ENCODE data around the gene ZSWIM5.

The ZSWIM5 gene

DNA sequence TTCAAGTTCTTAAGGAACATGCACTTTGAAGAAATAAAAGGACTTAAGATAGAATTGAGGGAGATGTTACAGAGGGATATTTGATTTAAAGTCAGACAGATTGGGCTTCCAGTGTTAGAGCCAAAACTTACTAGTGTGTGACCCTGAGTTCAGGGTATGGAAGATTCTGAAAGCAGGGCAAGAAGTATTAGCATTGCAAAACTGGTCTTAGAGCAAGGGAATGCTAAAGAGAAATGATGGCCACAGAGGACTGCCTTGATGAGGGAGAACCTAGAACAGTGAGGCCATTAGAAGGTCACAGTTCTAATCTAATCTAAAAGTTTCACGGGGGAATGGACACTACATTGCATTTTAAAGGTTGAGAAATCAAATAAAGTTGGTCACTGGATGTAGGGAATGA, 148.9 kb downstream of the ZSWIM5 start:
- no peaks in the 10 kb centered on the region for H3K27me3 ChIP-seq (replicated peaks in 2 of 5; ENCODE audit: control insufficient read depth in 4 of 5, insufficient read depth in 5 of 5, low read length in 4 of 5)
- ChIA-PET POLR2A (no interaction called here), CTCF (no interaction called here)
- H3K36me3 ChIP-seq (ENCODE audit: control insufficient read depth in 4 of 4, insufficient read depth in 4 of 4, low read length in 3 of 4) = peaks cover 0 to 2% (median 0%) of the 10 kb centered on the region in 4 experiments
- H3K9me3 ChIP-seq (ENCODE audit: control extremely low read depth in 1 of 5, control insufficient read depth in 4 of 5, insufficient read depth in 2 of 5, low read depth in 1 of 5, low read length in 4 of 5) = no peaks in the 10 kb centered on the region
- DNase-seq = no peak
- no peak overlapping the region for H3K27ac ChIP-seq (ENCODE audit: insufficient read depth in 1 of 2, low read depth in 1 of 2, low read length in 2 of 2, poor library complexity in 1 of 2, severe bottlenecking in 2 of 2)
- no peaks in the 10 kb centered on the region for H3K4me1 ChIP-seq (ENCODE audit: control extremely low read depth in 1 of 4, control insufficient read depth in 4 of 4, insufficient read depth in 4 of 4, low read length in 3 of 4)
- WGBS (ENCODE audit: insufficient coverage) = 100% methylated on average over 1 of the region's 1 CpG
- H3K4me3 ChIP-seq (ENCODE audit: control insufficient read depth in 1 of 7, extremely low read depth in 1 of 7, insufficient read depth in 4 of 7, low read depth in 2 of 7, low read length in 6 of 7) = no peak overlapping the region

DNA sequence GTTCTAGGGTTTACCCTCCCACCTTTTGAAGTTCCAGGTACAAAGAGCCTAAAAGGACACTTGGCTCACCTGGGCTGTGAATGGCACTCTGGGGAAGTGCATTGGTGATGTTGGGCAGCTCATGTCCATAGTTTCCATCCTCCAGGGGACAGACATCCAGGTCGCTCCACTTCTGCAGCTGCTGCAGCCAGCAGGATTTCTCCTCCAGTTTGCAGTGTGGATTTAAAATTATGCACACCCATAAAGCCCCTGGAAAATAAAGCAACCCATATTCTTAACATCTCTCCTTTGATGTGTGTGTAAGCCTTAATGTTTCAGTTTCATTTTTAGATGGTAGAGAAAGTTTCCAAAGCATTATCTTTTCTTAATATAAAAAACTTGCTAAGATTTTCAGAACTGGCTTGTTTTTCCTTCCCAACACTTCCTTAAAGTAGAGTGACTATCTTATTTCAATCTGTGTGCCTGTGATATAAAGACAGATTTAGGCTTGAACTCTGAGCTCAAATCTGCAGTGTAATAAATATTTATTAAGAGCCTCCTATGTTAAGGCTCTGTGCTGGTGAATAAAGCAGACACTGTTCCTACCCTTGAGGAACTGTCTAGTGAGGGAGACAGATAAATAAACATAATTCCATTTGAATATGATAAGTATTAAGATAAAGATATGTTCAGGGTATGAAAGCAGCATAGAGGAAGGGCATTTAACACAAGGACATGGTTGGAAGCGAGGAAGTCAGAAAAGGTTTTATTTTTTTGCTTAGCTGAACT, 155.2 kb downstream of the ZSWIM5 start:
- Histone ChIP-seq H3K4me3 (ENCODE audit: control insufficient read depth in 1 of 7, extremely low read depth in 1 of 7, insufficient read depth in 4 of 7, low read depth in 2 of 7, low read length in 6 of 7) (peak overlapping the region in 3 of 7 experiments; percentile 12 to 51 (median 15)), H3K9me3 (ENCODE audit: control extremely low read depth in 1 of 5, control insufficient read depth in 4 of 5, insufficient read depth in 2 of 5, low read depth in 1 of 5, low read length in 4 of 5) (no peaks in the 10 kb centered on the region), H3K36me3 (ENCODE audit: control insufficient read depth in 4 of 4, insufficient read depth in 4 of 4, low read length in 3 of 4) (peaks cover 0 to 2% (median 0%) of the 10 kb centered on the region in 4 experiments), H3K27ac (ENCODE audit: insufficient read depth in 1 of 2, low read depth in 1 of 2, low read length in 2 of 2, poor library complexity in 1 of 2, severe bottlenecking in 2 of 2) (peak overlapping the region in 1 of 2 experiments; percentile 57), H3K4me1 (ENCODE audit: control extremely low read depth in 1 of 4, control insufficient read depth in 4 of 4, insufficient read depth in 4 of 4, low read length in 3 of 4) (peaks cover 0 to 10% (median 5%) of the 10 kb centered on the region in 4 experiments), H3K27me3 (replicated peaks in 2 of 5; ENCODE audit: control insufficient read depth in 4 of 5, insufficient read depth in 5 of 5, low read length in 4 of 5) (no peaks in the 10 kb centered on the region)
- ChIA-PET POLR2A (no interaction called here), CTCF (interaction anchor here (0.7 to 1.4 kb wide), 4 partner anchors 12 to 33 kb away, joined by 3 to 4 read pairs (median 3); no protein-coding TSS in a partner anchor)
- DNase-seq = peak in 1 of 3 donors; percentile 5
- no CpG with 5 or more reads among the region's 2 CpGs for WGBS (ENCODE audit: insufficient coverage)

DNA sequence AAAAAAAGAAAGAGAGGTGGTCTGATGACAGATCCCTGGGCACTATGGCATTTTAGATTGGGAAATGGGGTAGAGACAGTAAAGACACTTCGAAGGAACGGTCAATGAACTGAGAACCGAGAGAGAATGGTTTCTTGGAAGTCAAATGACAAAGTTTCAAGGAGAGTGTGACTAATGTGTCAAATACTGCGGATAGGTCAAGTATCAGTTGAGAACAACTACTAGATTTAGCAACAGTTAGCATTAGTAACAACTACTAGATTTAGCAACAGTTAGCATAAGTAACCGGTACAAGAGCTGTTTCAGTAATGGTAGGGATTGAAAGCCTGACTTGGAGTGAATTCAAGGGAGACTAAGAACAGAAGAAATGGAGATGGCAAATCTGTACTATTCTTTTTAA, 159.4 kb downstream of the ZSWIM5 start:
- H3K27ac ChIP-seq (ENCODE audit: insufficient read depth in 1 of 2, low read depth in 1 of 2, low read length in 2 of 2, poor library complexity in 1 of 2, severe bottlenecking in 2 of 2) = no peak overlapping the region
- no peak overlapping the region for H3K4me3 ChIP-seq (ENCODE audit: control insufficient read depth in 1 of 7, extremely low read depth in 1 of 7, insufficient read depth in 4 of 7, low read depth in 2 of 7, low read length in 6 of 7)
- peaks cover 0 to 2% (median 0%) of the 10 kb centered on the region in 4 experiments for H3K36me3 ChIP-seq (ENCODE audit: control insufficient read depth in 4 of 4, insufficient read depth in 4 of 4, low read length in 3 of 4)
- H3K27me3 ChIP-seq (replicated peaks in 2 of 5; ENCODE audit: control insufficient read depth in 4 of 5, insufficient read depth in 5 of 5, low read length in 4 of 5) = no peaks in the 10 kb centered on the region
- no peak for DNase-seq
- POLR2A ChIA-PET = no interaction called here
- WGBS (ENCODE audit: insufficient coverage) = 100% methylated on average over 1 of the region's 5 CpGs
- no peaks in the 10 kb centered on the region for H3K9me3 ChIP-seq (ENCODE audit: control extremely low read depth in 1 of 5, control insufficient read depth in 4 of 5, insufficient read depth in 2 of 5, low read depth in 1 of 5, low read length in 4 of 5)
- CTCF ChIA-PET = no interaction called here
- peaks cover 0 to 10% (median 5%) of the 10 kb centered on the region in 4 experiments for H3K4me1 ChIP-seq (ENCODE audit: control extremely low read depth in 1 of 4, control insufficient read depth in 4 of 4, insufficient read depth in 4 of 4, low read length in 3 of 4)

DNA sequence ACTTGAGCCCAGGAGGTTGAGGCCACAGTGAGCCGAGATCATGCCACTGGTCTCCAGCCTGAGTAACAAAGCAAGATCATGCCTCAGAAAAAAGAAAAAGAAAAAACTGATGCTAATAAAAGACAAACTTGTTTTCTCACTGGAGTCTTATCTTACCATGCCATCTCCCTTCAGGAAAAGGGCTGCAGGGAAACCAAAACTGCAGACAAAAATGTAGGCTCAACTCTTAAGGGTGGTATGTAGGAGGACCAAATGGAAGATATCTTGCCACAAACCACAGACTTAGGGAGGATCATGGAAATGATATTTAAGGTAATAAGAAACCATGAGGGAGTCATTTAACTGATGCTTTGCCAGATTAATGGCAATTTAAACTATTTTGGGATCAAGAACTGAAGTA, 161.5 kb downstream of the ZSWIM5 start:
- no CpG with 5 or more reads among the region's 1 CpG for WGBS (ENCODE audit: insufficient coverage)
- DNase-seq = no peak
- H3K27ac ChIP-seq (ENCODE audit: insufficient read depth in 1 of 2, low read depth in 1 of 2, low read length in 2 of 2, poor library complexity in 1 of 2, severe bottlenecking in 2 of 2) = no peak overlapping the region
- ChIA-PET CTCF (no interaction called here), POLR2A (no interaction called here)
- H3K4me3 ChIP-seq (ENCODE audit: control insufficient read depth in 1 of 7, extremely low read depth in 1 of 7, insufficient read depth in 4 of 7, low read depth in 2 of 7, low read length in 6 of 7) = no peak overlapping the region
- no peaks in the 10 kb centered on the region for H3K27me3 ChIP-seq (replicated peaks in 2 of 5; ENCODE audit: control insufficient read depth in 4 of 5, insufficient read depth in 5 of 5, low read length in 4 of 5)
- H3K36me3 ChIP-seq (ENCODE audit: control insufficient read depth in 4 of 4, insufficient read depth in 4 of 4, low read length in 3 of 4) = peaks cover 0 to 2% (median 0%) of the 10 kb centered on the region in 4 experiments
- no peaks in the 10 kb centered on the region for H3K9me3 ChIP-seq (ENCODE audit: control extremely low read depth in 1 of 5, control insufficient read depth in 4 of 5, insufficient read depth in 2 of 5, low read depth in 1 of 5, low read length in 4 of 5)
- H3K4me1 ChIP-seq (ENCODE audit: control extremely low read depth in 1 of 4, control insufficient read depth in 4 of 4, insufficient read depth in 4 of 4, low read length in 3 of 4) = no peaks in the 10 kb centered on the region

DNA sequence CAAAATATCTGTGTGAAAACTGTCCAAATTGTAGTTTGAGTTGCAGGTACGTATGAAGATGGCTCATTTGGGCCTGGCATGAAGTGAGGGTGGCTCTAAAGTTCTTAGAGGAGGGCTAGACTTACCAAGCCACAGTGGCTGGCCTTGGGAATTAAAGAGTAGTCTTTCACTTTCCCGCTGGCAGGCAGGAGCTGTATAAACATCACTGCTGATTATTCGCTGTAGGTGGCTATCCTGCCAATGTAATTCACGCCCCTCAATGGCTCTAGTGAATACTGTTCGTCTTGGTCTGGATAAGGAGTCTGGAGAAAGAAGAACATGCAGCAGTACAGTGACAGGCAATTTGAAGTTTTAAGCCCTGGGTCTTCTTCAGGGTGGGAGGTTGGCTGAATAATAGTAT, 163.3 kb downstream of the ZSWIM5 start:
- no peak for DNase-seq
- Histone ChIP-seq H3K4me1 (ENCODE audit: control extremely low read depth in 1 of 4, control insufficient read depth in 4 of 4, insufficient read depth in 4 of 4, low read length in 3 of 4) (no peaks in the 10 kb centered on the region), H3K9me3 (ENCODE audit: control extremely low read depth in 1 of 5, control insufficient read depth in 4 of 5, insufficient read depth in 2 of 5, low read depth in 1 of 5, low read length in 4 of 5) (no peaks in the 10 kb centered on the region), H3K4me3 (ENCODE audit: control insufficient read depth in 1 of 7, extremely low read depth in 1 of 7, insufficient read depth in 4 of 7, low read depth in 2 of 7, low read length in 6 of 7) (no peak overlapping the region), H3K36me3 (ENCODE audit: control insufficient read depth in 4 of 4, insufficient read depth in 4 of 4, low read length in 3 of 4) (peaks cover 0 to 2% (median 0%) of the 10 kb centered on the region in 4 experiments), H3K27ac (ENCODE audit: insufficient read depth in 1 of 2, low read depth in 1 of 2, low read length in 2 of 2, poor library complexity in 1 of 2, severe bottlenecking in 2 of 2) (no peak overlapping the region), H3K27me3 (replicated peaks in 2 of 5; ENCODE audit: control insufficient read depth in 4 of 5, insufficient read depth in 5 of 5, low read length in 4 of 5) (no peaks in the 10 kb centered on the region)
- POLR2A ChIA-PET = no interaction called here
- WGBS (ENCODE audit: insufficient coverage) = 100% methylated on average over 5 of the region's 5 CpGs
- CTCF ChIA-PET = interaction anchor here (1.2 kb wide), 1 partner anchor 9 kb away, joined by 5 read pairs; no protein-coding TSS in a partner anchor

DNA sequence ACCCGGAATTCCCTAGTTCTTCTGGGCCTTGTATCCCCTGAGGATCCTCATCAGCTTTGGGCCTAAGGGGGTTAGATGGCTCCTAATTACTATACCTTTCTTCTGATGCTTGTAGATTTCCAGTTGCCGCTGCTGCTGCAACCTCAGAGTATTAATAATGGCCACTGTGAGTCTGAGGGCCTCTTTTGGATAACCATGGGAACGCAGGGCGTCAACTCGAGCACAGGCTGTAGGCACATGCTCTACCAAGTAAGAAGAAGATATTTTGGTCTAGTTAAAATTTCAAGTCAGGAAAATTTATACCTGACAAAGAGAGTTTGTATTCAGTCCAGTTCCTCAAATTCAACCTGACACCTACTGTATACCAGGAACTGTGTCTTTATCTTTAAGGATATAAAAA, 166.1 kb downstream of the ZSWIM5 start:
- no peaks in the 10 kb centered on the region for H3K9me3 ChIP-seq (ENCODE audit: control extremely low read depth in 1 of 5, control insufficient read depth in 4 of 5, insufficient read depth in 2 of 5, low read depth in 1 of 5, low read length in 4 of 5)
- no peaks in the 10 kb centered on the region for H3K36me3 ChIP-seq (ENCODE audit: control insufficient read depth in 4 of 4, insufficient read depth in 4 of 4, low read length in 3 of 4)
- 100% methylated on average over 2 of the region's 5 CpGs for WGBS (ENCODE audit: insufficient coverage)
- DNase-seq = no peak
- H3K27ac ChIP-seq (ENCODE audit: insufficient read depth in 1 of 2, low read depth in 1 of 2, low read length in 2 of 2, poor library complexity in 1 of 2, severe bottlenecking in 2 of 2) = no peak overlapping the region
- H3K27me3 ChIP-seq (replicated peaks in 2 of 5; ENCODE audit: control insufficient read depth in 4 of 5, insufficient read depth in 5 of 5, low read length in 4 of 5) = no peaks in the 10 kb centered on the region
- no peak overlapping the region for H3K4me3 ChIP-seq (ENCODE audit: control insufficient read depth in 1 of 7, extremely low read depth in 1 of 7, insufficient read depth in 4 of 7, low read depth in 2 of 7, low read length in 6 of 7)
- no peaks in the 10 kb centered on the region for H3K4me1 ChIP-seq (ENCODE audit: control extremely low read depth in 1 of 4, control insufficient read depth in 4 of 4, insufficient read depth in 4 of 4, low read length in 3 of 4)
- POLR2A ChIA-PET = no interaction called here
- CTCF ChIA-PET = interaction anchor here (0.9 to 1.1 kb wide), 2 partner anchors 10 to 22 kb away, joined by 3 to 4 read pairs; no protein-coding TSS in a partner anchor

DNA sequence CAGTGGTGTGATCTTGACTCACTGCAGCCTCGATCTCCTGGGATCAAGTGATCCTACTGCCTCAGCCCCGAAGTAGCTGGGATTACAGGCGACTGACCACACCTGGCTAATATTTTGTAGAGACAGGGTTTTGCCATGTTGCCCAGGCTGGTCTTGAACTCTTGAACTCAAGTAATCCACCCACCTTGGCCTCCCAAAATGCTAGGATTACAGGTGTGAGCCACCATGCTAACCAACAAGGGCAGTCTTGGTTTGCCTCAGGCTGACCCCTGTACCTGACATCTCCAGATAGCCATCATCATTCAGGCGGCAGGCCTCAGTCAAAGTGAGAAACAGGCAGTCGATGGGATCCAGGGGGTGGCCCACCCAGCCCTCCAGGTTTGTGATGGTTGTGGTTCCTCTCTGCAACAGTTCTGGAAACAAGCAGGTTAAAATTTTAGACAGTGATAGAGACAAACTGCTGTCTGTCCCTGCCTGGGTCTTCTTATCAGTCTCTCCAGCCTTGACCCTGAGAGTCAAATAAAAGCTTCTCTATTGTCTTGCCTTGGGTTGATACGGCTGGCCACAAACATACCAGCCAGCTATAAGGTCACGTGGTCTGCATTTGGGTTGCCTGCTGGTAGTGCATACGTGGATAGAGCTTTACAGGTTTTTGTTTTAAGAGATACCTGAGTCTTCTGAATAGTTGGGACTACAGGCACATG, 167.6 kb downstream of the ZSWIM5 start:
- POLR2A ChIA-PET = no interaction called here
- peak; percentile 40 to 79 (median 59) for DNase-seq
- peaks cover 0 to 3% (median 0%) of the 10 kb centered on the region in 4 experiments for H3K36me3 ChIP-seq (ENCODE audit: control insufficient read depth in 4 of 4, insufficient read depth in 4 of 4, low read length in 3 of 4)
- H3K27ac ChIP-seq (ENCODE audit: insufficient read depth in 1 of 2, low read depth in 1 of 2, low read length in 2 of 2, poor library complexity in 1 of 2, severe bottlenecking in 2 of 2) = no peak overlapping the region
- no peak overlapping the region for H3K4me3 ChIP-seq (ENCODE audit: control insufficient read depth in 1 of 7, extremely low read depth in 1 of 7, insufficient read depth in 4 of 7, low read depth in 2 of 7, low read length in 6 of 7)
- H3K4me1 ChIP-seq (ENCODE audit: control extremely low read depth in 1 of 4, control insufficient read depth in 4 of 4, insufficient read depth in 4 of 4, low read length in 3 of 4) = no peaks in the 10 kb centered on the region
- 99% methylated on average over 7 of the region's 8 CpGs for WGBS (ENCODE audit: insufficient coverage)
- H3K9me3 ChIP-seq (ENCODE audit: control extremely low read depth in 1 of 5, control insufficient read depth in 4 of 5, insufficient read depth in 2 of 5, low read depth in 1 of 5, low read length in 4 of 5) = no peaks in the 10 kb centered on the region
- CTCF ChIA-PET = interaction anchor here (0.7 to 1.4 kb wide), 2 partner anchors 12 to 20 kb away, joined by 3 to 4 read pairs; no protein-coding TSS in a partner anchor
- no peaks in the 10 kb centered on the region for H3K27me3 ChIP-seq (replicated peaks in 2 of 5; ENCODE audit: control insufficient read depth in 4 of 5, insufficient read depth in 5 of 5, low read length in 4 of 5)

Data from common myeloid progenitor, CD34-positive (primary cell).